Gastrocnemius medialis (tissue), 4 donors: ENCODE results near the gene PIP4K2C. TPM values are rescaled to one million over a fixed set of nuclear protein-coding genes. Genes with fewer than 3 reads are reported as not detected.

ENCODE experiments used
- ATAC-seq, 2 donors: fragments of 150-250 bp; one replicate each; pipeline ENCODE4 v1.9.1; 2016
- DNase-seq, 2 donors: peaks; one replicate each; pipeline ENCODE4 v3.0.0-alpha.2; 2019
- H3K27ac ChIP-seq, 4 donors: fragments of 200-600 bp; sonication (generic); 1 replicate in 1 of 4; 2 replicates in 3 of 4; pipeline ENCODE4 v1.5.1; 2016 to 2018; ENCODE audit warnings: mild to moderate bottlenecking in 2 of 4, moderate library complexity in 1 of 4
- H3K27me3 ChIP-seq, 3 donors: fragments of 200-600 bp; sonication (generic) in 2 of 3; 1 replicate in 1 of 3; 2 replicates in 2 of 3; pipeline versions ENCODE4 v1.5.1 to v1.6.0; 2016 to 2019; ENCODE audit warnings: mild to moderate bottlenecking in 1 of 3, moderate library complexity in 1 of 3
- H3K36me3 ChIP-seq, 2 donors: fragments of 200-600 bp; sonication (generic) in 1 of 2; one replicate each; pipeline ENCODE4 v1.5.1; 2017 to 2018
- H3K4me1 ChIP-seq, 2 donors: fragments of 200-600 bp; sonication (generic) in 1 of 2; one replicate each; pipeline ENCODE4 v1.5.1; 2016 to 2017; ENCODE audit warnings: mild to moderate bottlenecking in 2 of 2
- H3K4me3 ChIP-seq, 4 donors: fragments of 200-600 bp; sonication (generic) in 3 of 4; 1 replicate in 1 of 4; 2 replicates in 3 of 4; pipeline ENCODE4 v1.5.1; 2016 to 2019; ENCODE audit warnings: mild to moderate bottlenecking in 2 of 4
- H3K9me3 ChIP-seq, 3 donors: fragments of 200-600 bp; sonication (generic) in 2 of 3; 1 replicate in 1 of 3; 2 replicates in 2 of 3; pipeline ENCODE4 v1.5.1; 2016 to 2019
- POLR2A ChIP-seq, 2 donors: fragments of 450-650 bp; IDR thresholded peaks; one replicate each; pipeline ENCODE4 v1.6.1; 2017; ENCODE audit warnings: antibody characterized with exemption in 2 of 2, mild to moderate bottlenecking in 2 of 2, moderate library complexity in 2 of 2
- in situ Hi-C, 4 donors: fragments of 200-750 bp; cut with MboI; loops; one replicate each; pipeline versions ENCODE4 v1.15.0 to v1.8.0; 2017; ENCODE audit warnings: low sequenced_read_pairs in 4 of 4
- intact Hi-C: fragments of 100-400 bp; cut with DNase I; formaldehyde crosslinking; loops from one replicate; pipeline ENCODE4 v1.15.1; 2023; ENCODE audit warnings: low total_unique reads
- total RNA-seq, 4 donors: library from RNA; depleted of rRNA; stranded (reverse); fragments of >200 nt; gene quantifications; one replicate each; pipeline versions ENCODE4 v1.1.0 to v1.2.3, GENCODE V29; 2016
- TF ChIP-seq, protein P1 (sequence below), 5 experiments: fragments of 450-650 bp in 3 of 5; fragments of 200-600 bp in 2 of 5; sonication (generic) in 2 of 5; IDR thresholded peaks in 4 of 5; conservative IDR thresholded peaks in 1 of 5; 1 replicate in 4 of 5; 2 replicates in 1 of 5; pipeline ENCODE4 v1.5.1; 2016 to 2019; ENCODE audit warnings: antibody characterized with exemption in 5 of 5, mild to moderate bottlenecking in 3 of 5, moderate library complexity in 3 of 5

PIP4K2C gene
- total RNA-seq, 4 donors from 2014 or later, result 11.2 to 22.0 (median 14.6) TPM

DNA sequence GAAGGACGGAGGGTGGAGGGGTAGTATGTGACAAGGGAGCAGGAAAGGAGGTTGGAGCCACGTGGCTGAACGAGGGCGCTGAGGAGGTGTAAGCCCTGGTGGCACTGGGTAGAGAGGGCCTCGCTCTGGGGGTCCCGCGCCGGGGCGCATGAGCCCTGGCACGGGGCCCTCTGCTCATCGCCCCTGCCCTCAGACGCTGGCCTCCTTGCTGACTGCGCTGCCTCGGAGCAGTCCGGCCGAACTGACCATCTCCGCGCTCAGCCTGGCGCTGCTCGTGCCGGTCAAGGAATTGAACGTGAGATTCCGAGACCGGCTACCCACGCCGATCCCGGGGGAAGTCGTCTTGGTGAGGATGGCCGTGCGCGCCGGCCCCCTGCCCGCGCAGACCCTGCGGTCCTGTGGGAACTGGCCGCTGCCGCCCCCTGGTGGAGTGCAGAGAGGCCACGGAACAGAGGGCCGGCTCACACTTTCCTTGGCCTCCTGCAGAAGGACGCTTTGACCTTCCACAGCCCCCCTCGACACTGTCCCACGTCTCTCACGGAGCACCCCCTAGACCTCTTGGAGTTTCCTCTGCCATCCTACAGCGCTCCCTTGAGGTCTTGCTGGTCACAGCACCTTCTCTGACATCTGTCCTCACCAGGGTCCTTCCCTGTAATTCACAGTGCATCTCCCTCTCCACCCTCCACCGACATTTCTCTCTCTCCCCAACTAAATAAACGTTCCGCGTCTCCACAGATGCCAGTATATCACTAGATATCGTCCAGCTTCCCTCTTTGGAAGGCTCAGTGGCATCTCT is 30.7 kb downstream of the PIP4K2C start:
- peaks cover 53 to 69% (median 61%) of the 10 kb centered on the region in 3 donors for H3K27me3 ChIP-seq
- ATAC-seq (peak; percentile 60 to 75), DNase-seq (no peak)
- H3K36me3 ChIP-seq, result no peaks in the 10 kb centered on the region
- no peaks in the 10 kb centered on the region for H3K9me3 ChIP-seq
- no peak overlapping the region for H3K27ac ChIP-seq
- peak overlapping the region; percentile 37 to 85 (median 56) for H3K4me3 ChIP-seq
- intact Hi-C loops, result loop anchor here (1.0 to 5.0 kb wide), 2 partner anchors 38 to 164 kb away; partner anchors contain the start of genes GLI1 and INHBE
- in situ Hi-C loops, result loop anchor here in 2 of 4 donors (5.0 to 10.0 kb wide), 2 partner anchors 34 to 47 kb away; no protein-coding TSS in a partner anchor
- TF ChIP-seq, protein P1, sequence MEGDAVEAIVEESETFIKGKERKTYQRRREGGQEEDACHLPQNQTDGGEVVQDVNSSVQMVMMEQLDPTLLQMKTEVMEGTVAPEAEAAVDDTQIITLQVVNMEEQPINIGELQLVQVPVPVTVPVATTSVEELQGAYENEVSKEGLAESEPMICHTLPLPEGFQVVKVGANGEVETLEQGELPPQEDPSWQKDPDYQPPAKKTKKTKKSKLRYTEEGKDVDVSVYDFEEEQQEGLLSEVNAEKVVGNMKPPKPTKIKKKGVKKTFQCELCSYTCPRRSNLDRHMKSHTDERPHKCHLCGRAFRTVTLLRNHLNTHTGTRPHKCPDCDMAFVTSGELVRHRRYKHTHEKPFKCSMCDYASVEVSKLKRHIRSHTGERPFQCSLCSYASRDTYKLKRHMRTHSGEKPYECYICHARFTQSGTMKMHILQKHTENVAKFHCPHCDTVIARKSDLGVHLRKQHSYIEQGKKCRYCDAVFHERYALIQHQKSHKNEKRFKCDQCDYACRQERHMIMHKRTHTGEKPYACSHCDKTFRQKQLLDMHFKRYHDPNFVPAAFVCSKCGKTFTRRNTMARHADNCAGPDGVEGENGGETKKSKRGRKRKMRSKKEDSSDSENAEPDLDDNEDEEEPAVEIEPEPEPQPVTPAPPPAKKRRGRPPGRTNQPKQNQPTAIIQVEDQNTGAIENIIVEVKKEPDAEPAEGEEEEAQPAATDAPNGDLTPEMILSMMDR (IDR thresholded peaks at IDR 0.05 in 4 of 5, conservative IDR thresholded peaks at IDR 0.05 in 1 of 5), result peak; percentile 74 to 94 (median 87)
- no peak for TF ChIP-seq POLR2A (IDR thresholded peaks at IDR 0.05)
- peaks cover 8 to 14% of the 10 kb centered on the region in 2 donors for H3K4me1 ChIP-seq

DNA sequence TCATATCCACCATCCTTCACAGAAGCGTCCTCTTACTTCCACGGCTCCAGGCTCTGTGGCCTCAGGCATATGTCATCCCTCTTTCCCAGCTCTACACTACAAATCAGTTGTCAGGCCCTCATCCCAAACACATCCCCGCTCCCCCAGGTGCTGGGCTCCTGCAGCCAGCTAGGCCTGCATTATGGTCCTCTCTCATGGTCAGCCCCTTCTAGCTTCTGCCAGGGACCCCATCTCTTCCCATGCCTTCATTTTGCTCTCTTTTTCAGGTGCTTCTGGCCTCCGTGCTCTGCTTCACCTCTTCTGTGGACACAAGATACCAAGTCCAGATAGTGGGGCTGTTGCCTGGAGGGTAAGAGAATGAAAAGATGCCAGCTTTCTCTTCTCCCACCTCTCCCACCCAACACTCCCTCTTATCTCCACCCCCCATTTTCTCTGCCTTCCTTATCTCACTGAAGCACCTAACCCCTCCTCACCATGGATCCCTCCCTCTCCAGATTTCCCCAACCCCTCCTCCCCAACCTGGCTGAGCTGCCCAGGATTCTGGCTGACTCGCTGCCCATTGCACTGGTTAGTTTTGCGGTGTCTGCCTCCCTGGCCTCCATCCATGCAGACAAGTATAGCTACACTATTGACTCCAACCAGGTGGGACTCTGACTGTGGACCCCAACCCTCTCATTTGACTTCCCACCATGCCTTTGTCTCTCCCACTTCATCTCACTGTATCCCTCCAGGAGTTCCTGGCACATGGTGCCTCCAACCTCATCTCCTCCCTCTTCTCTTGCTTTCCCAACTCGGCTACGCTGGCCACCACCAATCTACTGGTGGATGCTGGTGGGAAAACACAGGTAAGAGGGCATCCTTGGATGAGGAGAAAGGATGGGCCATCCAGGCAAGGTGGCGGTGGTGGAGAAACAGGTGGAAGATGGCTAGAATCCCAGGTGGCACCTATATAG is 31.6 kb downstream of the PIP4K2C start:
- no peak overlapping the region for H3K27ac ChIP-seq
- H3K4me1 ChIP-seq, result peaks cover 8 to 14% of the 10 kb centered on the region in 2 donors
- H3K27me3 ChIP-seq, result peaks cover 53 to 66% (median 57%) of the 10 kb centered on the region in 3 donors
- ATAC-seq (no peak), DNase-seq (no peak)
- no peaks in the 10 kb centered on the region for H3K9me3 ChIP-seq
- H3K4me3 ChIP-seq, result no peak overlapping the region
- in situ Hi-C loops, result loop anchor here in 2 of 4 donors (5.0 to 10.0 kb wide), 2 partner anchors 35 to 48 kb away; no protein-coding TSS in a partner anchor
- no peaks in the 10 kb centered on the region for H3K36me3 ChIP-seq
- TF ChIP-seq POLR2A (IDR thresholded peaks at IDR 0.05), result no peak
- TF ChIP-seq, protein P1 (IDR thresholded peaks at IDR 0.05 in 4 of 5, conservative IDR thresholded peaks at IDR 0.05 in 1 of 5), result no peak
- intact Hi-C loops, result loop anchor here (5.0 kb wide), 1 partner anchor 165 kb away; the partner anchor contains the start of genes GLI1 and INHBE

DNA sequence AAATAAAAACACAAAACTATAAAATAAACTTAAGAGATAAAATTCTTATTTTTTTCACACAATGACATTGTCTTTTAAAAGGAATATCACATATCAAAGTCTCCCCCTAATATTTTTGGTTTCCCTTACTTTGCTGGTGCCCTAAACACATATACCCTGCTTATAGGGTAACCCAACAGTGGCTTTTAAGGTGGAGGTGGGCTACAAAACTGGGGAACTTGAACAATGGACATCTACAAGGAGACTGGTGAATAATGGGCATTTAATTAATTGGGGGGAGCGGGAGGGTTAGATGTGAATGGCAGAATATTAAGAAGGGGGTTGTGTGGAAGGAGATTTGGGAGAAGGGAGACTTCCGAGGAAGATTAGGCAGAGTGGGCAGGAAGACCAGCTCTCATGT is 32.4 kb downstream of the PIP4K2C start:
- Histone ChIP-seq H3K36me3 (no peaks in the 10 kb centered on the region), H3K4me3 (no peak overlapping the region), H3K27ac (no peak overlapping the region), H3K27me3 (peaks cover 47 to 62% (median 57%) of the 10 kb centered on the region in 3 donors), H3K4me1 (peaks cover 8 to 14% of the 10 kb centered on the region in 2 donors), H3K9me3 (no peaks in the 10 kb centered on the region)
- TF ChIP-seq POLR2A (IDR thresholded peaks at IDR 0.05), result no peak
- TF ChIP-seq, protein P1 (IDR thresholded peaks at IDR 0.05 in 4 of 5, conservative IDR thresholded peaks at IDR 0.05 in 1 of 5), result no peak
- ATAC-seq, result no peak
- DNase-seq, result no peak
- in situ Hi-C loops, result loop anchor here in 2 of 4 donors (5.0 to 10.0 kb wide), 2 partner anchors 36 to 49 kb away; no protein-coding TSS in a partner anchor
- intact Hi-C loops, result loop anchor here (5.0 kb wide), 1 partner anchor 166 kb away; the partner anchor contains the start of genes GLI1 and INHBE

DNA sequence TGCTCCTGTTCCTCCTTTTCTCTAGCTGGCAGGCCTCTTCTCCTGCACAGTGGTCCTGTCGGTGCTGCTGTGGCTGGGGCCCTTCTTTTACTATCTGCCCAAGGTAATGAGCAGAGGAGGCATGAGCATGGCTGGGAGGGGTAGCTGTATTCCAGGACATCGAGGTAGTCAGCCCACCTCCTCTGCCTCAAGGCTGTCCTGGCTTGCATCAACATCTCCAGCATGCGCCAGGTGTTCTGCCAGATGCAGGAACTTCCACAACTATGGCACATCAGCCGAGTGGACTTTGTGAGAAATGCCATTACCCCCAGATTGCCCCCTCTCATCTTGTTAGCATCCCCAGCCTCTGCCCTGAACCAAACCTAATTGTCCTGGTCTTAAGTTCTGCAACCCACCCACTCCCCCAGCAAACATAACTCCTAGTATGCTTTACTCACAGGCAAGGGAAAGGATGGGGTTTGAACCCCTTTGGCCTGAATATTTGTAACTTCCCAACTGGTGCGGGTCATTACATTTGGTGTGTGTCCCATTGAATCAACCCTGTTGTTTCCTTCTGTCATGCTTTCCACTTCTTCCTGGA is 32.9 kb downstream of the PIP4K2C start:
- Histone ChIP-seq H3K27me3 (peaks cover 44 to 58% (median 57%) of the 10 kb centered on the region in 3 donors), H3K9me3 (no peaks in the 10 kb centered on the region), H3K27ac (no peak overlapping the region), H3K4me1 (peaks cover 8 to 14% of the 10 kb centered on the region in 2 donors), H3K4me3 (no peak overlapping the region), H3K36me3 (no peaks in the 10 kb centered on the region)
- DNase-seq, result no peak
- no peak for ATAC-seq
- intact Hi-C loops, result loop anchor here (5.0 kb wide), 1 partner anchor 167 kb away; the partner anchor contains the start of genes GLI1 and INHBE
- in situ Hi-C loops, result loop anchor here in 2 of 4 donors (5.0 to 10.0 kb wide), 2 partner anchors 37 to 49 kb away; no protein-coding TSS in a partner anchor
- TF ChIP-seq, protein P1 (IDR thresholded peaks at IDR 0.05 in 4 of 5, conservative IDR thresholded peaks at IDR 0.05 in 1 of 5), result no peak
- TF ChIP-seq POLR2A (IDR thresholded peaks at IDR 0.05), result no peak
